ENCODE measurements around the gene AKIRIN2. TPM values are rescaled to one million over a fixed set of nuclear protein-coding genes. Genes with fewer than 3 reads are reported as not detected.
"Not testable (repeated sequence)": the region's sequence is repeated elsewhere in the genome, so short reads cannot be mapped to it uniquely, and the experiment has no call there.

AKIRIN2 gene
- total RNA-seq, 2 donors from 2014 or later = 30.2 to 48.3 TPM

GRCh38 chr6:87692086-87692485 lies 9.9 kb downstream of the AKIRIN2 start:
- TF ChIP-seq, protein P1, sequence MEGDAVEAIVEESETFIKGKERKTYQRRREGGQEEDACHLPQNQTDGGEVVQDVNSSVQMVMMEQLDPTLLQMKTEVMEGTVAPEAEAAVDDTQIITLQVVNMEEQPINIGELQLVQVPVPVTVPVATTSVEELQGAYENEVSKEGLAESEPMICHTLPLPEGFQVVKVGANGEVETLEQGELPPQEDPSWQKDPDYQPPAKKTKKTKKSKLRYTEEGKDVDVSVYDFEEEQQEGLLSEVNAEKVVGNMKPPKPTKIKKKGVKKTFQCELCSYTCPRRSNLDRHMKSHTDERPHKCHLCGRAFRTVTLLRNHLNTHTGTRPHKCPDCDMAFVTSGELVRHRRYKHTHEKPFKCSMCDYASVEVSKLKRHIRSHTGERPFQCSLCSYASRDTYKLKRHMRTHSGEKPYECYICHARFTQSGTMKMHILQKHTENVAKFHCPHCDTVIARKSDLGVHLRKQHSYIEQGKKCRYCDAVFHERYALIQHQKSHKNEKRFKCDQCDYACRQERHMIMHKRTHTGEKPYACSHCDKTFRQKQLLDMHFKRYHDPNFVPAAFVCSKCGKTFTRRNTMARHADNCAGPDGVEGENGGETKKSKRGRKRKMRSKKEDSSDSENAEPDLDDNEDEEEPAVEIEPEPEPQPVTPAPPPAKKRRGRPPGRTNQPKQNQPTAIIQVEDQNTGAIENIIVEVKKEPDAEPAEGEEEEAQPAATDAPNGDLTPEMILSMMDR (IDR thresholded peaks at IDR 0.05) = no peak
- no peaks in the 10 kb centered on the region for H3K9me3 ChIP-seq
- H3K4me3 ChIP-seq = no peak overlapping the region
- no peaks in the 10 kb centered on the region for H3K27me3 ChIP-seq
- H3K4me1 ChIP-seq = peaks cover 4% of the 10 kb centered on the region
- no peak for DNase-seq
- no peak overlapping the region for H3K27ac ChIP-seq
- no peak overlapping the region for H3K9ac ChIP-seq (ENCODE audit: low read depth in 2 of 2, low read length in 2 of 2)
- H3K36me3 ChIP-seq = no peaks in the 10 kb centered on the region
- intact Hi-C loops (cut with DNase I) = no loop called here

DNA sequence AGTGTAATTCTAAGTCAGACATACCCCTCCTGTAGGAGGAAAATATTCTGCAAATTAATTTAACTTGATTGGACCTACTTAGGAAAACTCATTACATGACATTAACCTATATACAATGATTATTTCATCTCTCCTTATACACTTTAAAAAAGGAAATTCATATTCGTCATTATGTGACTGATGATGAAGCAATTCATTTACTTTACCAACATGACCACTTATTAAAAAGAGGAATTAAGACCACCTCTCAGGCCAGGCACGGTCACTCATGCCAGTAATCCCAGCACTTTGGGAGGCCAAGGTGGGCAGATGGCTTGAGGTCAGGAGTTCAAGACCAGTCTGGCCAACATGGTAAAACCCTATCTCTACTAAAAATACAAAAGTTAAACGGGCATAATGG lies 11.6 kb downstream of the AKIRIN2 start:
- Histone ChIP-seq H3K9me3 (no peaks in the 10 kb centered on the region), H3K27ac (no peak overlapping the region), H3K27me3 (no peaks in the 10 kb centered on the region), H3K9ac (ENCODE audit: low read depth in 2 of 2, low read length in 2 of 2) (no peak overlapping the region), H3K4me1 (peaks cover 4% of the 10 kb centered on the region), H3K36me3 (no peaks in the 10 kb centered on the region), H3K4me3 (no peak overlapping the region)
- TF ChIP-seq, protein P1 (IDR thresholded peaks at IDR 0.05) = no peak
- intact Hi-C loops (cut with DNase I) = no loop called here
- DNase-seq = no peak

GRCh38 chr6:87687893-87688292 lies 14.1 kb downstream of the AKIRIN2 start:
- H3K4me3 ChIP-seq; DNase-seq; H3K27me3 ChIP-seq; H3K9ac ChIP-seq (ENCODE audit: low read depth in 2 of 2, low read length in 2 of 2); H3K36me3 ChIP-seq; H3K27ac ChIP-seq; H3K9me3 ChIP-seq; H3K4me1 ChIP-seq; intact Hi-C loops (cut with DNase I): not testable (repeated sequence)

GRCh38 chr6:87687296-87687695 lies 14.7 kb downstream of the AKIRIN2 start:
- H3K9me3 ChIP-seq = no peaks in the 10 kb centered on the region
- H3K4me3 ChIP-seq = no peak overlapping the region
- no peaks in the 10 kb centered on the region for H3K36me3 ChIP-seq
- no peak overlapping the region for H3K9ac ChIP-seq (ENCODE audit: low read depth in 2 of 2, low read length in 2 of 2)
- no peaks in the 10 kb centered on the region for H3K27me3 ChIP-seq
- TF ChIP-seq, protein P1 (IDR thresholded peaks at IDR 0.05) = no peak
- intact Hi-C loops (cut with DNase I) = no loop called here
- no peak overlapping the region for H3K27ac ChIP-seq
- peaks cover 4% of the 10 kb centered on the region for H3K4me1 ChIP-seq
- DNase-seq = no peak

DNA sequence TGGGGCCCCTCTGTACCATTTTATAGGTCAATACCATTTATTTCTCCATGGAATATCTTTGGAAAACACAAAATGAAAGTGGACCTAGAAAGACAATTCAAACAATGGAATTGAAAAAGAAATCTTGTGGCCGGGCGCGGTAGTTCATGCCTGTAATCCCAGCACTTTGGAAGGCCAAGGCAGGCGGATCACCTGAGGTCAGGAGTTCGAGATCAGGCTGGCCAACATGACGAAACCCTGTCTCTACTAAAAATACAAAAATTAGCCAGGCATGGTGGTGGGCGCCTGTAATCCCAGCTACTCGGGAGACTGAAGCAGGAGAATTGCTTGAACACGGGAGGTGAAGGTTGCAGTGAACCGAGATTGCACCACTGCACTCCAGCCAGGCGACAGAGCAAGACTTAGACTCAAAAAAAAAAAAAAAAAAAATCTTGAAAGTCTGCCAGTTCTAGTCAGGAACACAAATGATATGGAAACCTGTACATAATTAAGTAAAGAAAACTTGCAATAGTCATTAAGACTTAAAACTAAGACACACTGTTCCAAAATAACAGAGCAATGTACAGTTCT lies 15.3 kb downstream of the AKIRIN2 start:
- intact Hi-C loops (cut with DNase I); H3K36me3 ChIP-seq; H3K9me3 ChIP-seq; H3K4me1 ChIP-seq; H3K27ac ChIP-seq; H3K9ac ChIP-seq (ENCODE audit: low read depth in 2 of 2, low read length in 2 of 2); H3K4me3 ChIP-seq; DNase-seq; H3K27me3 ChIP-seq: not testable (repeated sequence)

DNA sequence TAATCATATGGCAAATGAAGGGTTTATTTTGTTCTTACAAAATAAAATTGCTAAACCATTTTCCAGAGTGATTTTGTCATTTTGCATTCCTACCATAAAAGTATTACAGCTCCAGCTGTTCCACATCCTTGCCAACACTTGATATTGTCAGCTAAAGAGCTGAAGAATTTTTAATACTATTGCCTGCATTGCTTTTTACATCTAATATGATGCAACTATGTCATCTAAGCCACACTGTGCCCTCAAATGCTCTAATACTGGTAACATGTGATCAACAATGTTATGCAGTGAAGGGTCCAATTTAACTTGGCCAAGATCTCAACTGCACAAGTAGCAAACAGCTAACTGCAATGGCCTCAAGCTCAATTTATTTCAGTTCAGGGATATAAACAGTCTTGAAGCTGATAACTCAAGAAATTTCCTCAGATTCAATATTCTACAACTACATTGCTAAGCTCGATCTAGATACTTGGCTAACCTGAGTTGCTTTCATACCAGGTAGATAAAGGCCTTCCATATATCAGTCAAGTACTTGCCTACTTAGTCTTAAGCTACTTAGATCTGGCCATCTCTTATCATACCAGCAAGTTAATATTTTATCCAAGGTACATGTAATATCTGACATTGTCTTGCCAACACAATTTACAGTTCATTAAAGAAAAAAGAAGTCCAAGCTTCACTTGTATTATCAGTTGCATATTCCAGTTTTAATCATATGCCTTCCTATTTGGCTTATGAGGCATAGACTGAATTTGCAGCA lies 17.0 kb downstream of the AKIRIN2 start:
- intact Hi-C loops (cut with DNase I) = no loop called here
- Histone ChIP-seq H3K27me3 (no peaks in the 10 kb centered on the region), H3K4me1 (no peaks in the 10 kb centered on the region), H3K36me3 (no peaks in the 10 kb centered on the region), H3K9ac (ENCODE audit: low read depth in 2 of 2, low read length in 2 of 2) (no peak overlapping the region), H3K9me3 (no peaks in the 10 kb centered on the region), H3K4me3 (no peak overlapping the region), H3K27ac (no peak overlapping the region)
- no peak for DNase-seq
- TF ChIP-seq, protein P1 (IDR thresholded peaks at IDR 0.05) = no peak
